GM19023 (cell line): ENCODE data around the gene EIF4G1.
A peak's percentile ranks its signal among the peaks of the same experiment; 100 is the strongest.

Experiments
- ATAC-seq: cut with Tn5 transposase; IDR thresholded peaks from one replicate; pipeline ENCODE4 v1.9.1; 2021; ENCODE audit warnings: mild to moderate bottlenecking, moderate library complexity; ENCODE audit not compliant: unreplicated experiment

Gene EIF4G1

GRCh38 chr3:184348057-184348382 is 33.6 kb downstream of the EIF4G1 start:
- ATAC-seq, result no peak

DNA sequence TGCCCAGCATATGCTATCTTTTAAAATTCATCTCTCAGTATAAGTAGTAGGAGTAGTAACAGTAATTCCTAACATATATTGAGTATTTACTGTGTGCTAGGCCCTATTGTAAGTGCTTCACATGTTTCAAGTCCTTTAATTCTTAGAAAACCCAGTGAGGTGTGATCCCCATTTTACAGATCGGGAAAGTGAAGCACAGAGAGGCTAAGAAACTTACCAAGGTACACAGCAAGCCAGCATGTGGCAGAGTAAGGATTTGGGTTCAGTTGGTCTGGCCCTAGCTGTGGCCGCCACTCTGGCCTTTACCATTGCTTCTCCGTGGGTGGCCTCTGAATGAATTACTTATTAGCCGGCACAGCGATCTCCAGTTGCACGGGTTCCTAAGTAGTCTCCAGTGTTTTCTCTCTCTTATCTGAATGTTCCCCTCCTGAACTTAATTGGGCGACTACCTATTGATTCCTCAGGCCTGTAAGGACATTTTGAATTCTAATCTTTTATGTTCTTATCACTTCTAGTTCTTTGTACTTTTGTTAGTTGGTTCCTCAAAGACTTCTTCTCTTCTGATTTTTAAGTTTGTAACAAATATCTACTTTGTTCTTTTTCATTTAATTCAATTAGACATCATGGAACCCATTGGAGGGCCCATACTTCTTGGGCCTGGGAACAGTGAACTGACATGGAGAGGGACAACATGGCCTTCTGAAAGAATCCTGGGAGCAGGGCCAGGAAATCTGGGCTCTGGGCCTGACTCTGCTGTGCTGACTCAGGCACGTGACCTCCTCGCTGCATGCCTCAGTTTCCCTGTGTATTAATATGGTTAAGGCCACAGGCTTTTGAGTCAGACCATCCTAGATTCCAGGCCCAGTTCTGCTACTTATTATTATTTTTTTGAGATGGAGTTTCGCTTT is 35.4 kb downstream of the EIF4G1 start:
- no peak for ATAC-seq

DNA sequence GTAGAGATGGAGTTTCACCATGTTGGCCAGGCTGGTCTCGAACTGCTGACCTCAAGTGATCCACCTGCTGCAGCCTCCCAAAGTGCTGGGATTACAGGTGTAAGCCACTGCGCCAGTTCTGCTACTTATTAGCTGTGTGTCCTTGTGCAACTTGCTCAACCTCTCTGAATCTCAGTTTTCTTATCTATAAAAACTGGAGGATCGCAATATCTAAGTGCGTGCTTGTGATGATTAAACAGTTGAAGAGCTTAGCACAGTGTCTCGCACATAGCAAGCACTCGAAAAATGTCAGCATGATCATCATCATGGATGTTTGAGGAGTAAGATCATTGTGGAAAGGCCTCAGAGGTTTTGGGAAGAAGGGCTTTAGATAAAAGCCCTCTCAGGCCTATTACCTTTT is 36.2 kb downstream of the EIF4G1 start:
- ATAC-seq, result no peak

GRCh38 chr3:184351511-184352148 is 37.2 kb downstream of the EIF4G1 start:
- ATAC-seq, result no peak

DNA sequence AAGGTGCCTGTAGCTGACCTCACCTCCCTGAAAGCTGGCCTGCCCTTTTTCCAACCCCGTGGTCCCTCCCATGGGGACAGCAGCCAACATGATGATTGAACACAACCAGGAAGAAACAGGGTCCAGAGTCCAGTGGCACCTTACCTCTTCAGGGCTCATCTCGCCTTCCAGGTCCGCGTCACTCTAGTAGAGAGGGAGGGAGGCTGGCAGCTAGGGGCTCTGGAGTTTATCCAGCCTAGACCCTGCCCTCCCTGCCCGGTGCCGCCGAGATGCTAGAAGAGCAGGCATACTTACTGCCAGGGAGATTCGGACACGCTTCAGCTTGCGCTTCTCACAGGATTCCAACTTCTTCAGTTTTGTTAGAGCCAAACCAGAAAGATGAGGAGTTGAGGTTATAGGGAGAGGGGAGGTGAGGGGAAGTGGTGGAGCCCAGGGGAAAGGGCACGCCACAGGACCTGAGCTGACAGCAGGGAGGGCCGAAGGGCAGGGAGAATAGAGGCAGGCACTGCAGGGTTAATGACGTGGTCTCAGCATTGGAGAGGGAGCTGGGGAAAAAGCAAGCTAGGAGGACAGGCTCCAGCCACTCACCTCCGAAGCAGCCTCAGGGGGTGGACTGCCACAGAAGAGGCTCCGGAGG is 37.9 kb downstream of the EIF4G1 start:
- ATAC-seq, result no peak

DNA sequence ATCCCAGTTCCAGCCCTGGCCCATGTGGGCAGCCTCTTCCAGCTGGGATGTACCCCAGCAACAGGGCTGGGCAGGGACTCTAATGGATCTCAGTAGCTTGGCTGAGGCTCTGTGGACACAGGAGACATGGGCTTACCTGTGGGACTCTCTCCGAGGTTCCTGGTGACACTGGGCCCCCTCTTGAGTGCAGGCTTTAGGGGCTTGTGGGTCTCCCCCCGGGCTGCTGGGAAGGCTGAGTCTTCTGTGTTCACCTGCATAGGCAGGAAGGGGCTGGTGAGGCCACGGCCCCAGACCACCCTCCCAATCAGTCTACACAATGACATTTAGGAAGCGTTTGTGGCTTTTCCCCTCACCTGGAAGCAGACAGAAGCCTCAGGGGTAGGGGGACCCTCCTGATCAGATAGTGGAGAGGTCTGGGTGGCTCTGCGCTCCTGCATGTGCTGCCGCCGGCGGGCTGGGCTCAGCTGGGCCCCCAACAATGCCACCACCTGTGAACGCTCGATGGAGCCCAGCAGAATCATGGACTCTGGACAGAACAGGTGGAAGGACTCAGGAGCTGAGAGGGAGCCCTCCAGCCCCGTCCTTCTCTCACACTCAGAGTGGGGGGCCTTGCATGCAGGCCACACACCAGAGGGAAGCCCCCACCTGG is 38.6 kb downstream of the EIF4G1 start:
- ATAC-seq, result no peak

DNA sequence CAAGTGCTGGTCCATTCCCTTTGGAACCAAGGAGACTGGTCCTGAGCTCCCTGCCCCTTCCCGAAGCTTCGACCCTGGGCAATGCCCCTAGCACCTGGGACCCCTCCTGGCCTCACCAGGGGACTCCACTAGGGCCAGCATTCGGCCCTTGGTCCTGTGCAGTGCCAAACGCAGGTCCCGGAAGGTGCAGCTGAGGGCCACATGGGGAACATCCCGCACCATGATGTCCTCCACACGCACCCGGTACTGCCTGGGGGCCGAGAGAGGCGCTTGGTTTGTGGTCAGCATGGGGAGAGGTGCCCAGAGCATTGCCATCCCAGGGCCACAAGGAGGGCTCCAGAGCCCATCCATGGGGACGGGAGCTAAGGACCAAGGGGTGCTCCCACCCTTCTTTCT is 39.1 kb downstream of the EIF4G1 start:
- ATAC-seq, result no peak

- no peak for ATAC-seq
Measured at GRCh38 chr3:184354121-184354728, 39.8 kb downstream of the EIF4G1 start.

GRCh38 chr3:184354754-184355153 is 40.3 kb downstream of the EIF4G1 start:
- no peak for ATAC-seq

DNA sequence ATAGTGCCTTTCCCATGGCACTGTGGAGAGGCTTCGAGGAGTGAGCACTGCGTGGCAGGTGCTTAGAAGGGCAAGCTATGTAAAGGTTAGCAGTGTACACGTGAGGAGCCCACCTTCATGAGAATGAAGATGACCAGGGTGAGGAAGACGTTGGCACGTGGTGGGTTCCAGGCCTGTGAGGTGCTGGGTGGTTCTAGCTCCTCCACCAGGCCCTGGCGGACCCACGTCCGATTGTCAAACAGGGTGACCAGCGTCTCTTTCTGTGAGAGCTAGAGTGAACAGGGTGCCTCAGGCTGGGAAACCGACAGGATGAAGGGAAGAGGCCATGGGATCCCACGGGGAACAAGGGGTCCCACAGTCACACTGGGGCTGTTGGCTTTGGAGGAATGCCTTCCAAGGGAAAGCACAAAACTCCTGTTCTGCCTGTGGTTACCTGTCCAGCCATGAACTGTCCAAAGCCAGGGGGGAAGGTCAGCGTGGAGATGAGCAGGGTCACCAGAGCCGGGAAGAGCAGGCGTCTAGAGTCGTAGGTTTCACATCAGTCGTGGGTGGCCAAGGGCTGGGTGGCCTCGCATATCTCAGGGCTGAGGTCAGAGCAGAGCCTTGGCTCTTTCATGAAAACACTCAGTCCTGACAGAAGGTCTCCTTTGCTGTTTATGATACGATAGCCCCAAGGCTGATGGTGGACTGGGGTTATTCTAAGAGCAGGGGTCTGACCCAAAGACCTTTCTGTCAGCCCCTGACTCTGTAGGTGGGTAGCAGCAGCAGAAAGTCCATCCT is 41.0 kb downstream of the EIF4G1 start:
- ATAC-seq, result no peak

- no peak for ATAC-seq
Measured at GRCh38 chr3:184357248-184358123, 43.1 kb downstream of the EIF4G1 start.

DNA sequence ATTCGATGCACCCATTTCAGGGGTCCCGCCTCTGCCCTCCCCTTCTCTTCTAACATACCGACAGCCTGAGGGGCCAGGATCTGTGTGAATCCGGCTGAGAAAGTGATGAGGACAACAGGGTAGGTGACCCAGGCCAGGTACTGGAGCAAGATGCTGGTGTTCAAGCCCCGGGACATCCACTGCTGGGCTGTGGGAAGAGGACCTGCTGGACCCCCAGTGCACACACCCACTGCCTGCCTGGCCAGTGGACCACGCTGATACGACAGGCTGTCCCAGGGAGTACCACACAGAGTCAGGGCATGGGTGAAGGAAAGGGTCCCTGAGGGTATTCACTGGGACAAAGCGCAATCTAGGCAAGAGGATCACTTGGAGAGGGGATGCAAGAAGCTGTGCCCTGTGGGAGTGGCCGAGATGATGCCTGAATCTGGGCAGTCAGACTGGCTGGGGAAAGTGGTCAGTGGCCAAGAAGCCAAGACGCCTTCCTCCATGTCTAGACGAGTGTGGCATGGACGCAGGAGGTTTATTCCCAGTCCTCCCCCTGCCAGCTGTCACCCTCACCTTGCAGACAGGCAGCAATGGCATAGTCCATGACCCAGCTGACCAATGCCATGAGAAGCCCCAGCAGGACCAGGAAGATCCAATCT is 43.8 kb downstream of the EIF4G1 start:
- no peak for ATAC-seq

DNA sequence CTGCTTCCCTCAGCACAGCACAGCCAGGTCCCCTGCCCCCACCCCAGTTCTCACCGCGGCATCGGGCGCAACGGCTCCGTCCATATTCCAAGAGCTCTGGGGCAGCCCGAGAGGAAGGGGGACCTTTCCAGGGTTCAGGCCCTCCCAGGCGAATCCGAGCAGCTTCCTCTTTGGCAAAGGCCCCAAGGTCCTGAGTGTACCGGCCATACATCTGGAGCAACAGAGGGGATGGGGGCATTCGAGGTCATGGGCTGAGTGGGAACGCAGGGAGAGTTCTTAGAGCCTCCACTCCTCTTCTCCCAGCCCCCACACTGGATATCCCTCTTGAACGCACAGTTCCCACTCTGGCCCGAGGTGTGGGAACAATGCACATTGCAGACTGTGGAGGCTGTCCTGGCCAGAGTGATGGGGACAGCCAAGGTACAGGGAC is 44.5 kb downstream of the EIF4G1 start:
- ATAC-seq, result no peak

DNA sequence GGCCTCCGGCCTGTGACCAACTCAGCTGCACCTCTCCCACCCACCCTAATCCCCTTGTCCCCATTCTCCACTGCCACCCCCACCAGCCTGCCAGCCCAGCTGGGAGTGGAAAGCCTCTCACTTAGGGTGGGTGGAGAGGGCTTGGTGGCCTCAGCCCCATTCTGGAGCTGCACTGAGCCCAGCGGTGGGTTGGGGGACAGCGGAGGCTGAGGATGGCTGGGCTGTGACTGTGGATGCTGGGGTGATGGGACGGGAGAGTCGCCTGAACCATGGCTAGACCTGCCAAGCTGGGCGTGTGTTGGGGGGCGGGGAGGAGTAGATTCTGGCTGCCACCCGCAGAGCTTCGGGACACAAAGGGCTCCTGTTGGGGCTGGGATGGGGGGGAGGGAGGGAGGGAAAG is 45.2 kb downstream of the EIF4G1 start:
- no peak for ATAC-seq

- ATAC-seq, result no peak
Measured at GRCh38 chr3:184360070-184360928, 45.9 kb downstream of the EIF4G1 start.

- ATAC-seq, result no peak
Measured at GRCh38 chr3:184360929-184361531, 46.6 kb downstream of the EIF4G1 start.

DNA sequence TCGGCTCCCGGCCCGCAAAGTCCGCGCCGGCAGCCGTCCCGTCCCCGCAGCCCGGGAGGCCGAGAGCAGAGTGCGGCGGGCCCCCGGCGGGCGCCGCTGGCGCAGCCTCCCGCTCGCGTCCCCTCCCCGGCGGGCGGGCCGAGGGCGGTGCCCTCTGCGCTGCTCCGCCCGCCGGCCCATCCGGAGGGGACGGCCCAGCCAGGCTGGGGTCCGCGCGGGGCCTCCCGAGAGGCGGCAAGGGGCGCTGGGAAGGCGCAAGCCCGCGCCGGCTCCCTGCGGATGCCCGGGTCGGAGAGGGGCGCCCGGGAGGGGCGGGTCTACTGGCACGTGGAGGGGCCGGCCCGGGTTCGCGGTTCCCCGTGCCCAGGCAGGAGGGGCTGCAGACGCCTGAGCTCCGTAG is 47.1 kb downstream of the EIF4G1 start, which contains the start of the genes CLCN2 and POLR2H:
TSS of gene CLCN2 (minus strand) at position 74 of the 400 bp plus-strand sequence. CDS start 126 bp downstream, outside the sequence.
TSS of gene POLR2H (plus strand) at position 179 of the 400 bp plus-strand sequence. CDS start 1,783 bp downstream, outside the sequence.
- ATAC-seq, result peak; percentile 34
